Right lobe of liver (tissue), 6 donors: Measurements from ENCODE around the gene NCS1. TPM values are rescaled to one million over a fixed set of nuclear protein-coding genes. Genes with fewer than 3 reads are reported as not detected.

ENCODE experiments used
- ATAC-seq, 4 donors: fragments of 200-7000 bp; cut with Tn5 transposase; one replicate each; pipeline ENCODE4 v1.9.1; 2020; ENCODE audit warnings: mild to moderate bottlenecking in 4 of 4, moderate library complexity in 4 of 4
- DNase-seq, 3 donors: peaks; one replicate each; pipeline ENCODE4 v3.0.0-alpha.2; 2020
- H3K27ac ChIP-seq, 3 donors: fragments of 200-600 bp; one replicate each; pipeline ENCODE4 v1.8.0; 2022
- H3K27me3 ChIP-seq, 2 donors: fragments of 200-600 bp; one replicate each; pipeline ENCODE4 v1.8.0; 2022
- H3K36me3 ChIP-seq, 4 donors: fragments of 200-600 bp; sonication (generic) in 1 of 4; one replicate each; pipeline versions ENCODE4 v1.5.1 to v1.8.0; 2017 to 2022; ENCODE audit warnings: control low read depth in 1 of 4
- H3K4me1 ChIP-seq, 4 donors: fragments of 200-600 bp; sonication (generic) in 1 of 4; one replicate each; pipeline versions ENCODE4 v1.5.1 to v1.8.0; 2017 to 2022; ENCODE audit warnings: control low read depth in 1 of 4
- H3K4me3 ChIP-seq, 3 donors: fragments of 200-600 bp; one replicate each; pipeline ENCODE4 v1.8.0; 2022
- H3K9me3 ChIP-seq, 4 donors: fragments of 200-600 bp; sonication (generic) in 1 of 4; one replicate each; pipeline versions ENCODE4 v1.5.1 to v1.8.0; 2017 to 2022; ENCODE audit warnings: control low read depth in 1 of 4
- CTCF ChIP-seq, 4 donors: fragments of 200-600 bp in 3 of 4; fragments of 450-650 bp in 1 of 4; IDR thresholded peaks; one replicate each; pipeline versions ENCODE4 v1.5.1 to v1.8.0; 2016 to 2022; ENCODE audit warnings: antibody characterized with exemption in 4 of 4, mild to moderate bottlenecking in 2 of 4
- POLR2A ChIP-seq: fragments of 450-650 bp; IDR thresholded peaks from one replicate; pipeline ENCODE4 v1.6.1; 2017; ENCODE audit warnings: antibody characterized with exemption, mild to moderate bottlenecking
- WGBS: methylation state at CpG from one replicate; pipeline ENCODE4 v1.1.6; 2018; ENCODE audit warnings: low coverage, low lambda C conversion rate; ENCODE audit not compliant: insufficient coverage; ENCODE audit errors: missing lambda C conversion rate; 5-methylcytosine and 5-hydroxymethylcytosine counted together
- intact Hi-C, 2 donors: fragments of 100-400 bp; cut with DNase I; formaldehyde crosslinking; loops; one replicate each; pipeline versions ENCODE4 v1.11.2 to v1.14.1; 2022
- total RNA-seq, 6 experiments: library from RNA; depleted of rRNA in 2 of 6; stranded (reverse); fragments of >200 nt in 2 of 6; fragmentation: NEBNext Ultra II Directional in 3 of 6; extraction: Animal tissue kit (Norgen Biotek cat#: 25700) in 3 of 6; gene quantifications; one replicate each; pipeline versions ENCODE4 v1.1.0 to v1.2.4, GENCODE V29; 2016 to 2023
- donor health status: DM: no; HTN: yes; CAD: no.
- donor health status: DM: no; HTN: no; CAD: no.
- donor health status: DM: no; HTN: no; CAD: no.
- donor health status: DM: no; HTN: yes; CAD: no.
- donor health status: DM: no; HTN: yes; CAD: no.

Gene NCS1
- total RNA-seq, 6 experiments from 2014 or later = 1.6 to 3.3 (median 2.8) TPM

- WGBS = 86% methylated on average over 14 of the region's 15 CpGs
- intact Hi-C loops = no loop called here
- Histone ChIP-seq H3K9me3 (no peaks in the 10 kb centered on the region), H3K4me1 (no peaks in the 10 kb centered on the region), H3K36me3 (no peaks in the 10 kb centered on the region), H3K27ac (no peak overlapping the region), H3K4me3 (no peak overlapping the region), H3K27me3 (no peaks in the 10 kb centered on the region)
- ATAC-seq (peak in 2 of 4 donors; percentile 7 to 23), DNase-seq (no peak)
- TF ChIP-seq POLR2A (no peak), CTCF (IDR thresholded peaks at IDR 0.05) (no peak)
Measured at GRCh38 chr9:130137081-130137640, 35.0 kb upstream of the NCS1 start.

GRCh38 chr9:130137641-130138081 lies 34.5 kb upstream of the NCS1 start:
- no peak overlapping the region for H3K27ac ChIP-seq
- H3K27me3 ChIP-seq = no peaks in the 10 kb centered on the region
- no peaks in the 10 kb centered on the region for H3K4me1 ChIP-seq
- no peak for DNase-seq
- H3K9me3 ChIP-seq = no peaks in the 10 kb centered on the region
- 94% methylated on average over 8 of the region's 11 CpGs for WGBS
- intact Hi-C loops = no loop called here
- no peak overlapping the region for H3K4me3 ChIP-seq
- H3K36me3 ChIP-seq = no peaks in the 10 kb centered on the region
- ATAC-seq = no peak
- TF ChIP-seq POLR2A = no peak
- no peak for TF ChIP-seq CTCF (IDR thresholded peaks at IDR 0.05)

GRCh38 chr9:130138171-130138653 lies 34.0 kb upstream of the NCS1 start:
- no peaks in the 10 kb centered on the region for H3K4me1 ChIP-seq
- H3K27me3 ChIP-seq = no peaks in the 10 kb centered on the region
- intact Hi-C loops = no loop called here
- DNase-seq = no peak
- no peak for TF ChIP-seq CTCF (IDR thresholded peaks at IDR 0.05)
- TF ChIP-seq POLR2A = no peak
- peak in 2 of 4 donors; percentile 21 to 49 for ATAC-seq
- H3K36me3 ChIP-seq = no peaks in the 10 kb centered on the region
- WGBS = 60% methylated on average over 9 of the region's 10 CpGs
- no peak overlapping the region for H3K4me3 ChIP-seq
- H3K27ac ChIP-seq = no peak overlapping the region
- no peaks in the 10 kb centered on the region for H3K9me3 ChIP-seq

GRCh38 chr9:130138791-130139190 lies 33.4 kb upstream of the NCS1 start:
- DNase-seq = no peak
- H3K27ac ChIP-seq = no peak overlapping the region
- 92% methylated on average over 4 of the region's 6 CpGs for WGBS

GRCh38 chr9:130139251-130139650 lies 33.0 kb upstream of the NCS1 start:
- intact Hi-C loops = no loop called here
- TF ChIP-seq CTCF (IDR thresholded peaks at IDR 0.05) (no peak), POLR2A (no peak)
- Histone ChIP-seq H3K27me3 (no peaks in the 10 kb centered on the region), H3K36me3 (no peaks in the 10 kb centered on the region), H3K4me3 (no peak overlapping the region), H3K27ac (no peak overlapping the region), H3K9me3 (no peaks in the 10 kb centered on the region), H3K4me1 (no peaks in the 10 kb centered on the region)
- ATAC-seq (no peak), DNase-seq (no peak)
- WGBS = 93% methylated on average over 7 of the region's 10 CpGs

More at GRCh38 chr9:130138791-130139190, 33.4 kb upstream of the NCS1 start:
- H3K27me3 ChIP-seq = no peaks in the 10 kb centered on the region
- H3K4me3 ChIP-seq = no peak overlapping the region
- no peaks in the 10 kb centered on the region for H3K4me1 ChIP-seq
- no peaks in the 10 kb centered on the region for H3K36me3 ChIP-seq
- ATAC-seq = peak in 3 of 4 donors; percentile 15 to 27 (median 15)
- H3K9me3 ChIP-seq = no peaks in the 10 kb centered on the region
- no peak for TF ChIP-seq POLR2A
- intact Hi-C loops = no loop called here
